ENCODE results near the gene FNTB.

The FNTB gene

DNA sequence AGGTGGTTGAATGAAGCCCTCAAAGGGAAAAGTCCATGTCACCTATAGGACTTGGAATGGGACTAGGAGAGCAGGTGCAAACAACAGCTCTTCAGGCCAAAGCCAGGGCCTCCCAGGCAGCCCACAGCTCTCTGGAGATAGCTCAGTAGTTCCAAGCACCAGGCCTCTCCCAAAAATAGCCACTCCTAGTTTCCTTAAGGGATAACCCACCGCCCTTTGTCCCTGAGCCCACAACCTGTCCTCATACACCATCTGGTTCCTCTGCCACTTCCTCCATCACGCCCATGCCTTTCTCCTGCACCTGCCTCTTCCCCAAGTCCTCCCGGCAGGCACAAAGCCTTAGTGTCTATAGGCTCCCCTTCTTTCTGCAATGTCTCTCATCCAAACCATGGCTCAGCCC is 16.7 kb upstream of the FNTB start:
- no peak for DNase-seq (ENCODE audit: low read depth)
- no peak overlapping the region for H3K4me3 ChIP-seq (ENCODE audit: low read depth, low read length)
- TF ChIP-seq, protein P1, sequence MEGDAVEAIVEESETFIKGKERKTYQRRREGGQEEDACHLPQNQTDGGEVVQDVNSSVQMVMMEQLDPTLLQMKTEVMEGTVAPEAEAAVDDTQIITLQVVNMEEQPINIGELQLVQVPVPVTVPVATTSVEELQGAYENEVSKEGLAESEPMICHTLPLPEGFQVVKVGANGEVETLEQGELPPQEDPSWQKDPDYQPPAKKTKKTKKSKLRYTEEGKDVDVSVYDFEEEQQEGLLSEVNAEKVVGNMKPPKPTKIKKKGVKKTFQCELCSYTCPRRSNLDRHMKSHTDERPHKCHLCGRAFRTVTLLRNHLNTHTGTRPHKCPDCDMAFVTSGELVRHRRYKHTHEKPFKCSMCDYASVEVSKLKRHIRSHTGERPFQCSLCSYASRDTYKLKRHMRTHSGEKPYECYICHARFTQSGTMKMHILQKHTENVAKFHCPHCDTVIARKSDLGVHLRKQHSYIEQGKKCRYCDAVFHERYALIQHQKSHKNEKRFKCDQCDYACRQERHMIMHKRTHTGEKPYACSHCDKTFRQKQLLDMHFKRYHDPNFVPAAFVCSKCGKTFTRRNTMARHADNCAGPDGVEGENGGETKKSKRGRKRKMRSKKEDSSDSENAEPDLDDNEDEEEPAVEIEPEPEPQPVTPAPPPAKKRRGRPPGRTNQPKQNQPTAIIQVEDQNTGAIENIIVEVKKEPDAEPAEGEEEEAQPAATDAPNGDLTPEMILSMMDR (IDR thresholded peaks at IDR 0.05; ENCODE audit: insufficient read depth, low read depth, low read length, missing control alignments): no peak

DNA sequence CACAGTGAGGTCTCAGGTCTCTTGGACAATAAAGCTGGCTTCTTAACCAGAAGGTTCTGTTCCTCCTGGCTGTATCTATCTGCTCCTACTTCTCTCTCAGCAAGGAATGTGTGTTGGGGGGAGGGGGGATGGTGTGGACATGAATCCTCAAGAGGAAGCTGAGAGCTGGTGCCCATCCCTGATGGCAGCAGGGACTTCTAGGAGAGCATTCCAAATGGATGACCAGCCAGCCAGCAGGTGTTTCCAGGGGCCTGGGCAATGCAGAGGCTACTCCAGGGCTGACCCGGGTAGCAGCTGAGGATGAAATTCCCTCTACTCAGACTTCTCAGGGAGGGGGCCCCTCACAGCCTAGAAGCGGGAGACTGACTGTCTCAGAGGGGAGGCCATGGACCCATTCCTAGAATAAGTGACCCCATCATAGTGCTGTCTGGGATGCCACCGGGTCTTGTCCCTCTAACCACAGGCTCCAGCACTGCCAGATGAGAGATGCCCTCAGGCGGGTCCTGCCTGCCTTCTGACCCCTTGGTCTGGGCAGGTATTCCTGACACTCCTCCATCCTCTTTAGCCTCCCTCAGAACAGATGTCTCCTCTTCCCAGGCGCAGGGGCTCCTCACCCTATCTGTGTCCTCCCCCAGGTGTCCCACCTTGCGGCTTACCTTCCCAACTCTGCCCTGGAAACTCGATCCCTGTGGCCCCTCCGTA is 15.8 kb upstream of the FNTB start:
- no peak for DNase-seq (ENCODE audit: low read depth)
- H3K4me3 ChIP-seq (ENCODE audit: low read depth, low read length): no peak overlapping the region
- TF ChIP-seq, protein P1 (IDR thresholded peaks at IDR 0.05; ENCODE audit: insufficient read depth, low read depth, low read length, missing control alignments): no peak

DNA sequence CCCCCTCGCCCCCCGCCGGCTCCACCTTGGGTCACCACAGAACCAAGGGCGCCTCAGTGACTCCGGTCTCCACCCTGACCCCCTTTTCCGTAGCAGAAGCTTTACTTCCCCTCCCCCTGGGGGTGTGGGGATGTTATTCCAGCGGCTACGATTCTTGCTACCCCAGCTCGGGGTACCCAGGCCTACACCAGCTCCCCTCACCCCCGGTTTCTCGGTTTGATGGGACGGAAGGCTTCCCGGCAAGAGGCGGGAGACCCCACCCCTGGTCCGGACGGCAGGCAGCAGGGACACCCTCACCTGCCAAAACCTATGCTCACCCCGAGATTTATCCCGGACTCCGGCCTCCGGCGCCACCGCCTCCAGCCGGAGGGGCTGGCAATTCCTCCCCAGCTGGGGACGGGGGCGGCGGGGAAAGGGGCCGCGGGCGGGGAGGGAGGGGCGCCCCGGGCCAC is 15.2 kb upstream of the FNTB start:
- TF ChIP-seq, protein P1 (IDR thresholded peaks at IDR 0.05; ENCODE audit: insufficient read depth, low read depth, low read length, missing control alignments): no peak
- peak overlapping the region; percentile 44 for H3K4me3 ChIP-seq (ENCODE audit: low read depth, low read length)
- no peak for DNase-seq (ENCODE audit: low read depth)

DNA sequence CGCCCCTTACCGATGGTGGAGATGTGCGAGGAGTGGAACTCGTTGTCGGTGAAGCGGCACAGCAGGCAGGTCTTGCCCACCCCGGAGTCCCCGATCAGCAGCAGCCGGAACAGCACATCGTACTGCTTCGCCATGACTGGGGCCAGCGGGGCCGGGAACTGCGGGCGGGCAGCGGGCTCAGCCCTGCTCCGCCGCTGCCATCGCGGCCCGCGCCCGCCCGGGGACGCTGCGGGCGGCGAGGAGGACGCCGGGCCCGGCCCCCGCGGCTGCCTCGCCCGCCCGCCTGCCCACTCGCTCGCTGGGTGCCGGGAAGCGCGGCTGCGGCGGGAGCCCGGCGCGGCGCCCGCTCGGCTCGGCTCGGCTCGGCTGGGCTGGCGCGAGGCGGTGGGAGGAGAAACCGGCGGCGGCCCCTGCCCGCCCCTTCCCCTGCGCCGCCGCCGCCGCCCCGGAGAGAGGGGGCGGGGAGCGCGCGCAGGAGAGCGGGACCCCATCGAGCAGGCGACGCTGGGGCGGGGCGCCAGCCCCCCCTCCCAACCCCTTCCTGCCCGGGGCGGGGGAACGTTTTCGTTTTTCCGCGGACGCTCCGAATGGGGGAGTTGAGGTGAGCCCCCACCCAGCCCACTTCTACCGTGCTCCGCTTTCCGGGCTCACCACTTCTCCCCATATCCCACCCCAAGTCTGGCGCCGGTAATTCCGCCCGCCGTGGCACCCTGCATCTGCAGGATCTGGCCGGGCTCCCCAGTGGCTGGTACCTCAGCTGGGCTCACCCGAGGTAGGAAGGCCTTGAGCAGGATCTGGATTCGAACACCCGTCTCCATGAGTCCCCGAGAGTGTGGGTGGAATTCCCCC is 14.5 kb upstream of the FNTB start, which contains the start of gene RAB15:
Gene RAB15, minus strand, starts transcription at position 394 of the 849 bp plus-strand sequence. Its CDS starts 260 bp downstream, at position 134.
- TF ChIP-seq, protein P1 (IDR thresholded peaks at IDR 0.05; ENCODE audit: insufficient read depth, low read depth, low read length, missing control alignments): no peak
- peak within 1 kb of the TSS; percentile 63 for H3K4me3 ChIP-seq (ENCODE audit: low read depth, low read length)
- peak; percentile 33 for DNase-seq (ENCODE audit: low read depth)

DNA sequence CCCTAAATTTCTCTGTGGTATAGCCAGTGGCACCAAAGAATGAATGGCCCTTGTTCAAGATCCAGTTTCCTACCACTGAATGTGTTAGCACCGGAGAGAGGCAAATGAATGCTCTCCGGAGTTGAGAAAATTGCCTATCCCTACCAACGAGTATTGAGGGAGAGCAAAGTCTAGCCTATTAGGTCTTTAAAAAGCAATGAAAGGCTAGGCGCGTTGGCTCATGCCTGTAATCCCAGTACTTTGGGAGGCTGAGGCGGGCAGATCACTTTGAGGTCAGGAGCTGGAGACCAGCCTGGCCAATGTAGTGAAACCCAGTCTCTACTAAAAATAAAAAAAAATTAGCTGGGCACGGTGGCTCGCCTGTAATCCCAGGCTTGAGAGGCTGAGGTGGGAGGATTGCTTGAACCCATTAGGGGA is 13.7 kb upstream of the FNTB start:
- DNase-seq (ENCODE audit: low read depth): no peak
- no peak overlapping the region for H3K4me3 ChIP-seq (ENCODE audit: low read depth, low read length)
- TF ChIP-seq, protein P1 (IDR thresholded peaks at IDR 0.05; ENCODE audit: insufficient read depth, low read depth, low read length, missing control alignments): no peak

DNA sequence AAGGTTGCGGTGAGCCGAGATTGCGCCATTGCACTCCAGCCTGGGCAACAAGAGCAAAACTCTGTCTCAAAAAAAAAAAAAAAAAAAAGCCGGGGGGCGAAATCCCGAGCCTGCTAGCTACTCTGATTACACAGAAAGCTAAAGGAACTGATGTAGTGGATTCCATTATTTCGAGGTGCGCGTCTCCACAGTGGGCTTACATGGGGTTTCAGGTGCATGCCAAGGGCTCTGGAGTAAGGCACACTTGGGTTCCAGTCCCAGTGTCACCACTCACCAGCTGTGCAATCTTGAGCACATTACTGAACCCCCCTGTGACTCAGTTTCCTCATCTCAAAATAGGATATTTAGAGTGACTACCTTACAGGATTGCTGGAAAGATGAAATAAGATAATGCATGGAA is 12.9 kb upstream of the FNTB start:
- H3K4me3 ChIP-seq (ENCODE audit: low read depth, low read length): no peak overlapping the region
- TF ChIP-seq, protein P1 (IDR thresholded peaks at IDR 0.05; ENCODE audit: insufficient read depth, low read depth, low read length, missing control alignments): no peak
- DNase-seq (ENCODE audit: low read depth): no peak
